Osteoblast (primary cell): ENCODE data around the gene PACS1. TPM values are rescaled to one million over a fixed set of nuclear protein-coding genes. Genes with fewer than 3 reads are reported as not detected.

Source experiments
- DNase-seq: peaks from one replicate; pipeline ENCODE4 v3.0.0; 2011; ENCODE audit warnings: low spot score, mixed read lengths; ENCODE audit not compliant: insufficient read length; ENCODE audit errors: missing footprints
- H2AFZ ChIP-seq: 2 replicates; pipeline ENCODE4 v1.6.0; 2011; ENCODE audit warnings: mild to moderate bottlenecking, low read length
- H3K27ac ChIP-seq: 2 replicates; pipeline ENCODE4 v1.5.1; 2011; ENCODE audit warnings: mild to moderate bottlenecking, low read depth, low read length, moderate library complexity
- H3K27me3 ChIP-seq: 2 replicates; pipeline ENCODE4 v1.6.0; 2012; ENCODE audit warnings: mild to moderate bottlenecking, control low read depth, inconsistent platforms, low read length, moderate library complexity; ENCODE audit not compliant: insufficient read depth
- H3K36me3 ChIP-seq: 2 replicates; pipeline ENCODE4 v1.5.1; 2011; ENCODE audit warnings: mild to moderate bottlenecking, low read length, control low read depth, moderate library complexity; ENCODE audit not compliant: insufficient read depth
- H3K4me1 ChIP-seq: 2 replicates; pipeline ENCODE4 v1.5.1; 2011; ENCODE audit warnings: mild to moderate bottlenecking, low read length, control low read depth, moderate library complexity; ENCODE audit not compliant: insufficient read depth
- H3K4me2 ChIP-seq: 2 replicates; pipeline ENCODE4 v1.6.0; 2011; ENCODE audit warnings: mild to moderate bottlenecking, low read length; ENCODE audit not compliant: insufficient read depth
- H3K4me3 ChIP-seq: fragments of 200-600 bp; sonication (generic); 3 replicates; pipeline ENCODE4 v1.5.1; 2012; ENCODE audit warnings: mild to moderate bottlenecking, low read length, inconsistent platforms; ENCODE audit not compliant: insufficient read depth
- H3K79me2 ChIP-seq: 2 replicates; pipeline ENCODE4 v1.6.0; 2012; ENCODE audit warnings: mild to moderate bottlenecking, low read length, control low read depth, inconsistent platforms; ENCODE audit not compliant: insufficient read depth
- H3K9me3 ChIP-seq: 2 replicates; pipeline ENCODE4 v1.5.1; 2011; ENCODE audit warnings: low read depth, low read length, control low read depth
- H4K20me1 ChIP-seq: 2 replicates; pipeline ENCODE4 v1.6.0; 2012; ENCODE audit warnings: mild to moderate bottlenecking, low read length, control low read depth; ENCODE audit not compliant: insufficient read depth
- total RNA-seq: library from RNA; depleted of rRNA; stranded (reverse); fragments of >200 nt; gene quantifications from 2 replicates; pipeline ENCODE4 v1.2.3, GENCODE V29; 2012
- TF ChIP-seq, protein P1 (sequence below): IDR thresholded peaks from 2 replicates; pipeline ENCODE4 v1.5.1; 2011; ENCODE audit warnings: mild to moderate bottlenecking, low read depth, low read length, moderate library complexity; ENCODE audit errors: extremely low read depth

PACS1 gene
- total RNA-seq, 1 donor = 38.0 TPM

DNA sequence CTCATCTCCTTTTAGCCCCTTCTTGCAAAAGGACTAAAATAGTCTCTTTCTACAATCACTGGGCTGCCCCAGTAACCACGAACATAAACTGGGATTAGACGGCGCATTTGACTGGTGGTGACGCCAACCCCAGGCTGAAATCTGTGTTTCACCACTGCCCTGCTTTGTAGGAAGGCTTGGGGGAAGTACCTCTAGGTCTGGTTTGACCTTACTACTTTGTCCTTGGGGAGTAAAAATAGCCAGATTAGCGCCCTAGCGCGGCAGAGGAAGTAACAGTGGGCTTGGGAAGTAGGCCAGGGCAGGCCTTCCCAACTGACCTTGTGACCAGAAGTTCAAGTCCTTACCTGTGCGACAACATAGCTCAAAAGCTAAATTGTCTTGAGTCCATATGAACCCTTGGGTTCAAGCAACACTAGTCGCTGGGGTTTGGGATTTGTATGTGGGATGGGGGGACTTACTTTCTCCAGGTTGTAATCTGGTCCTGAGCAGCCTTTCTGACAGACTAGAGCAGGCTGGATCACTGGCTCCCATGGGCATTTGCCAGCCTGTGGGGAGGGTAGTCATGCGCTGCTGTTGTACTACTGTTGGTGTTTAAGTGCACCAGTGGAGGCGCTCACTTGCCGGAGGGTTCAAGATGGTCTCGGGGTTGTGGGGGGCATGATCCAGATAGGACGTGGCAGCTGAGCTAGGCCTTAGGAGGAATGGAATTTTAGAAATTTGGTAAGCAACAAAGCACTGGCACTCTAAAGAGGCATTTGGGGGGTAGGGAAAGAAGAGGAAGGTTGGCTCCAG, 953 bp upstream of the PACS1 start:
- no peaks in the 10 kb centered on the region for H3K9me3 ChIP-seq
- TF ChIP-seq, protein P1, sequence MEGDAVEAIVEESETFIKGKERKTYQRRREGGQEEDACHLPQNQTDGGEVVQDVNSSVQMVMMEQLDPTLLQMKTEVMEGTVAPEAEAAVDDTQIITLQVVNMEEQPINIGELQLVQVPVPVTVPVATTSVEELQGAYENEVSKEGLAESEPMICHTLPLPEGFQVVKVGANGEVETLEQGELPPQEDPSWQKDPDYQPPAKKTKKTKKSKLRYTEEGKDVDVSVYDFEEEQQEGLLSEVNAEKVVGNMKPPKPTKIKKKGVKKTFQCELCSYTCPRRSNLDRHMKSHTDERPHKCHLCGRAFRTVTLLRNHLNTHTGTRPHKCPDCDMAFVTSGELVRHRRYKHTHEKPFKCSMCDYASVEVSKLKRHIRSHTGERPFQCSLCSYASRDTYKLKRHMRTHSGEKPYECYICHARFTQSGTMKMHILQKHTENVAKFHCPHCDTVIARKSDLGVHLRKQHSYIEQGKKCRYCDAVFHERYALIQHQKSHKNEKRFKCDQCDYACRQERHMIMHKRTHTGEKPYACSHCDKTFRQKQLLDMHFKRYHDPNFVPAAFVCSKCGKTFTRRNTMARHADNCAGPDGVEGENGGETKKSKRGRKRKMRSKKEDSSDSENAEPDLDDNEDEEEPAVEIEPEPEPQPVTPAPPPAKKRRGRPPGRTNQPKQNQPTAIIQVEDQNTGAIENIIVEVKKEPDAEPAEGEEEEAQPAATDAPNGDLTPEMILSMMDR = peak; percentile 48
- peaks cover 50% of the 10 kb centered on the region for H3K79me2 ChIP-seq
- no peaks in the 10 kb centered on the region for H3K27me3 ChIP-seq
- peak overlapping the region; percentile 95 for H3K27ac ChIP-seq
- peaks cover 21% of the 10 kb centered on the region for H3K4me1 ChIP-seq
- peak overlapping the region; percentile 83 for H3K4me2 ChIP-seq
- peak; percentile 95 for DNase-seq
- H4K20me1 ChIP-seq = peaks cover 20% of the 10 kb centered on the region
- H3K4me3 ChIP-seq = peak overlapping the region; percentile 83
- peak overlapping the region; percentile 69 for H2AFZ ChIP-seq
- peaks cover 59% of the 10 kb centered on the region for H3K36me3 ChIP-seq

DNA sequence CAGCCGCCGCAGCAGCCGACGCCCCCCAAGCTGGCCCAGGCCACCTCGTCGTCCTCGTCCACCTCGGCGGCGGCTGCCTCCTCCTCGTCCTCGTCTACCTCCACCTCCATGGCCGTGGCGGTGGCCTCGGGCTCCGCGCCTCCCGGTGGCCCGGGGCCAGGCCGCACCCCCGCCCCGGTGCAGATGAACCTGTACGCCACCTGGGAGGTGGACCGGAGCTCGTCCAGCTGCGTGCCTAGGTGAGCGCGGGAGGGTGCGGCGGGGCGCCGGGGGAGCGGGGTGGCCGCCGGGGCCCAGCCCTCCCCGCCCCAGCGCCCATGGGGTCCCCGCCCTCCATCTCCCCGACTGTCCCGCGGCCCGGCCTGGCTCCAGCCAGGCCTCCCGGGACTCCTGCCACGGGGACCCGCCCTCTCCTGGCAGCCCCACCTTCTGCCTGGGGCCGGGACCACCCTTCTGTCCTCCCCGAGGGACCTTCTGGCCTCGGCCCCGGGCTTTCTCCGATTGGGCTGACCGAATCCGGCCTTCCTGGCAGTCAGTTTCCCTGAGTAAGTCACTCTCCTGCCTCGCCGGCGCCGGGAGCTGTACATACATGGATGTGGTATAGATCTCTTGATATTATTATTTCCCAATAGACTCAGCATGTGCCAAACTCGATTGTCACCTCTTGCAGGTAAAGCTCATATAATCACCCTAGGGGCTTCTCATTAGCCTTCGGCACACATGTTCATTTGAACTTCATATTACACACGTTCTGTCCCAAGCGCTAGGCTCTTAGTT, 720 bp downstream of the PACS1 start:
- Histone ChIP-seq H3K4me3 (peak overlapping the region; percentile 83), H3K27ac (peak overlapping the region; percentile 24), H3K79me2 (peaks cover 52% of the 10 kb centered on the region), H3K27me3 (no peaks in the 10 kb centered on the region), H3K36me3 (peaks cover 48% of the 10 kb centered on the region), H3K4me2 (peak overlapping the region; percentile 96), H3K4me1 (peaks cover 21% of the 10 kb centered on the region), H4K20me1 (peaks cover 17% of the 10 kb centered on the region), H2AFZ (peak overlapping the region; percentile 41), H3K9me3 (no peaks in the 10 kb centered on the region)
- TF ChIP-seq, protein P1 = no peak
- DNase-seq = peak; percentile 90

DNA sequence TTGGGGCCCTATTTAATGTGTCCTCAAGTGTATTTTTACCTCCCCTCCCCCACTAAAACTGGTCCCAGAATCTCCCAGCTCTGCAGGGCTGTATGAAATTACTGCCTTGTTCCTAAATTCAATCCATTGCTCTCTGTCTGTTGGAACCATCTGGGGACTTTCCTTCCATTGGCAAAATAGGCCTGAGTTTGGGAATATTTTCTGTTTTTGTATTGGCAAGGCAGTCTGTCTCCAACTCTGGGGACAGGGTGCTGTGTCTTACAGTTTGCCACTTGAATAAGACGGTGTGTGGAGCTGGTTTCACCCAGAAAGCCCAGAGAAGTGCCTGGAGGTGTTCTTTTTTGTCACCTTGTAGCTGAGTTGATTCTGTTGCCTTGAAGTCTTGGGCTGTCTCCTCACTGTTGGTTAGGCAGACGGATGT, 1.3 kb downstream of the PACS1 start:
- H4K20me1 ChIP-seq = peaks cover 17% of the 10 kb centered on the region
- no peaks in the 10 kb centered on the region for H3K27me3 ChIP-seq

More for the DNA sequence above, 1.3 kb downstream of the PACS1 start:
- no peaks in the 10 kb centered on the region for H3K9me3 ChIP-seq
- H3K27ac ChIP-seq = peak overlapping the region; percentile 24
- peak; percentile 85 for DNase-seq
- H3K4me3 ChIP-seq = peak overlapping the region; percentile 83
- peaks cover 42% of the 10 kb centered on the region for H3K36me3 ChIP-seq
- no peak overlapping the region for H2AFZ ChIP-seq
- H3K4me1 ChIP-seq = peaks cover 21% of the 10 kb centered on the region
- TF ChIP-seq, protein P1 = no peak
- peak overlapping the region; percentile 96 for H3K4me2 ChIP-seq
- H3K79me2 ChIP-seq = peaks cover 58% of the 10 kb centered on the region
